OCI-LY1 (cell line): ENCODE data around the gene CTBP2.
"Not testable (repeated sequence)": the region's sequence is repeated elsewhere in the genome, so short reads cannot be mapped to it uniquely, and the experiment has no call there.

Source experiments
- H2AFZ ChIP-seq: fragments of 200-600 bp; sonication (generic), shearing (Covaris generic); 2 replicates; pipeline ENCODE4 v1.6.0; 2014; ENCODE audit warnings: antibody characterized with exemption, mild to moderate bottlenecking, low read length
- H3F3A ChIP-seq: fragments of 200-600 bp; sonication (generic), shearing (Covaris generic); 2 replicates; pipeline ENCODE4 v1.6.0; 2014; ENCODE audit warnings: mild to moderate bottlenecking, antibody characterized with exemption, low read length, moderate library complexity; ENCODE audit not compliant: insufficient read depth
- H3K27ac ChIP-seq: fragments of 200-600 bp; sonication (generic); 2 replicates; pipeline ENCODE4 v1.5.1; 2014; ENCODE audit warnings: low read length, mixed run types, mild to moderate bottlenecking, low read depth; ENCODE audit not compliant: poor library complexity, severe bottlenecking
- H3K27me3 ChIP-seq: fragments of 200-600 bp; sonication (generic); 2 replicates; pipeline ENCODE4 v1.6.0; 2014; ENCODE audit warnings: antibody characterized with exemption, mild to moderate bottlenecking, low read length, moderate library complexity; ENCODE audit not compliant: insufficient read depth
- H3K36me3 ChIP-seq: fragments of 200-600 bp; sonication (generic); 2 replicates; pipeline ENCODE4 v1.6.1; 2014; ENCODE audit warnings: mild to moderate bottlenecking, antibody characterized with exemption, low read length, moderate library complexity, mixed read lengths; ENCODE audit not compliant: insufficient read depth
- H3K4me1 ChIP-seq: fragments of 200-600 bp; sonication (generic); 2 replicates; pipeline ENCODE4 v1.5.1; 2014; ENCODE audit warnings: mild to moderate bottlenecking, low read length, moderate library complexity; ENCODE audit not compliant: insufficient read depth, severe bottlenecking
- H3K4me2 ChIP-seq: fragments of 200-600 bp; sonication (generic), shearing (Covaris generic); 2 replicates; pipeline ENCODE4 v1.6.1; 2014; ENCODE audit warnings: low read length
- H3K4me3 ChIP-seq: fragments of 200-600 bp; sonication (generic); 2 replicates; pipeline ENCODE4 v1.5.1; 2014; ENCODE audit warnings: low read length, low read depth, mild to moderate bottlenecking, mixed read lengths; ENCODE audit not compliant: poor library complexity, severe bottlenecking
- H3K79me2 ChIP-seq: fragments of 200-600 bp; shearing (Covaris generic); 2 replicates; pipeline ENCODE4 v1.6.1; 2016; ENCODE audit warnings: mixed run types, low read length, mixed read lengths; ENCODE audit not compliant: insufficient read depth
- H3K9ac ChIP-seq: fragments of 200-600 bp; sonication (generic), shearing (Covaris generic); 2 replicates; pipeline ENCODE4 v1.6.1; 2014; ENCODE audit warnings: mild to moderate bottlenecking, low read length, mixed read lengths
- H3K9me2 ChIP-seq: fragments of 200-600 bp; sonication (generic), shearing (Covaris generic); 2 replicates; pipeline ENCODE4 v1.6.1; 2014; ENCODE audit warnings: low read depth, mild to moderate bottlenecking, low read length, mixed read lengths
- H3K9me3 ChIP-seq: fragments of 200-600 bp; shearing (Covaris generic); 2 replicates; pipeline ENCODE4 v1.6.1; 2014; ENCODE audit warnings: low read length, mixed read lengths
- H4K20me1 ChIP-seq: fragments of 200-600 bp; sonication (generic), shearing (Covaris generic); 2 replicates; pipeline ENCODE4 v1.6.0; 2016; ENCODE audit warnings: mild to moderate bottlenecking, low read length; ENCODE audit not compliant: insufficient read depth
- EZH2 ChIP-seq: fragments of 200-600 bp; sonication (generic), shearing (Covaris generic); IDR thresholded peaks from 2 replicates; pipeline ENCODE4 v1.8.0; 2017; ENCODE audit warnings: borderline replicate concordance, mixed run types, mild to moderate bottlenecking, antibody characterized with exemption, low read length, moderate library complexity, mixed read lengths
- TF ChIP-seq, protein P1 (sequence below): fragments of 200-600 bp; sonication (generic), shearing (Covaris generic); IDR thresholded peaks from 2 replicates; pipeline ENCODE4 v1.5.1; 2017; ENCODE audit warnings: mild to moderate bottlenecking, antibody characterized with exemption, low read length, moderate library complexity, mixed read lengths

Gene CTBP2

DNA sequence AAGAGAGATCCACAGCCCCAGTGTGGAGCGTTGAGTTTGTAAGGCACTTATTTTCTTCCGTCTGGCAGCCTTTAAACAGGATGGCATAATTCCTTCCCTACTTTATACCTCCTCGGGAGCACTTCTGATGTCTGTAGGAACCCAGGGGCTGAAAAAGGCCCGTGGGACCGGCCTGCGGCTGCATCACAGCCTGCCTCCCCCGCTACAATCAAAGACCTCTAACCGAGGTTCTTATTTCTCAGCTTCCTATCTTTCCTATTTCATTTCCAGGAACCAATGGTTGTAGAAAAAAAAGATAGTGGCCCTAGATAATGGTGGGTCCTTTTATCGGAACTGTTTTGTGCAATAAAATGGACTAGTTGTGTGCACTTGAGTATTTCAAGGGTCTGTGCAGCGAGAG, 4.1 kb upstream of the CTBP2 start:
- no peak overlapping the region for H3K9ac ChIP-seq
- H3K9me2 ChIP-seq = no peaks in the 10 kb centered on the region
- H4K20me1 ChIP-seq = no peaks in the 10 kb centered on the region
- H3K27me3 ChIP-seq = no peaks in the 10 kb centered on the region
- TF ChIP-seq EZH2 = no peak
- TF ChIP-seq, protein P1, sequence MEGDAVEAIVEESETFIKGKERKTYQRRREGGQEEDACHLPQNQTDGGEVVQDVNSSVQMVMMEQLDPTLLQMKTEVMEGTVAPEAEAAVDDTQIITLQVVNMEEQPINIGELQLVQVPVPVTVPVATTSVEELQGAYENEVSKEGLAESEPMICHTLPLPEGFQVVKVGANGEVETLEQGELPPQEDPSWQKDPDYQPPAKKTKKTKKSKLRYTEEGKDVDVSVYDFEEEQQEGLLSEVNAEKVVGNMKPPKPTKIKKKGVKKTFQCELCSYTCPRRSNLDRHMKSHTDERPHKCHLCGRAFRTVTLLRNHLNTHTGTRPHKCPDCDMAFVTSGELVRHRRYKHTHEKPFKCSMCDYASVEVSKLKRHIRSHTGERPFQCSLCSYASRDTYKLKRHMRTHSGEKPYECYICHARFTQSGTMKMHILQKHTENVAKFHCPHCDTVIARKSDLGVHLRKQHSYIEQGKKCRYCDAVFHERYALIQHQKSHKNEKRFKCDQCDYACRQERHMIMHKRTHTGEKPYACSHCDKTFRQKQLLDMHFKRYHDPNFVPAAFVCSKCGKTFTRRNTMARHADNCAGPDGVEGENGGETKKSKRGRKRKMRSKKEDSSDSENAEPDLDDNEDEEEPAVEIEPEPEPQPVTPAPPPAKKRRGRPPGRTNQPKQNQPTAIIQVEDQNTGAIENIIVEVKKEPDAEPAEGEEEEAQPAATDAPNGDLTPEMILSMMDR = no peak
- no peak overlapping the region for H3K4me2 ChIP-seq
- no peaks in the 10 kb centered on the region for H3K4me1 ChIP-seq
- H3K4me3 ChIP-seq = no peak overlapping the region
- no peak overlapping the region for H2AFZ ChIP-seq
- no peaks in the 10 kb centered on the region for H3K9me3 ChIP-seq
- no peak overlapping the region for H3K27ac ChIP-seq
- no peaks in the 10 kb centered on the region for H3K79me2 ChIP-seq
- H3F3A ChIP-seq = no peaks in the 10 kb centered on the region
- no peaks in the 10 kb centered on the region for H3K36me3 ChIP-seq

DNA sequence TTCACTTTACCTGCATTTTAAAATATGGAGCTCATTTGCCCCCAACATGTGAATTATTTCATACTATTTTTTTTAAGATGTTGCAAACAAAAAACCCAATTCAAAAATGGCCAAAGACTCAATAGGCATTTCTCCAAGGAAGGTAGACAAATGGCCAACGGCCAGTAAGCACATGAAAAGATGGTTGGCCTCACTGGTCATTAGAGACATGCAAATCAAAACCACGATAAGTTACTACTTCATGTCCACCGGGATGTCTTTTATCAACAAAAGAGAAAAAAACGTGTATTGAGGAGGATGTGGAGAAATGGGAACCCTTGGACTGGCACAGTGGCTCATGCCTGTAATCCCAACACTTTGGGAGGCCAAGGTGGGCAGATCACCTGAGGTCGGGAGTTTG, 3.4 kb upstream of the CTBP2 start:
- Histone ChIP-seq H2AFZ (no peak overlapping the region), H3F3A (no peaks in the 10 kb centered on the region), H3K4me1 (no peaks in the 10 kb centered on the region), H3K9me3 (no peaks in the 10 kb centered on the region), H4K20me1 (no peaks in the 10 kb centered on the region), H3K4me2 (no peak overlapping the region), H3K9ac (no peak overlapping the region), H3K27ac (no peak overlapping the region), H3K27me3 (peaks cover under 1% of the 10 kb centered on the region; the same call in 1 of the 2 replicates), H3K79me2 (no peaks in the 10 kb centered on the region), H3K4me3 (no peak overlapping the region), H3K9me2 (no peaks in the 10 kb centered on the region), H3K36me3 (no peaks in the 10 kb centered on the region)
- TF ChIP-seq, protein P1 = no peak
- no peak for TF ChIP-seq EZH2

DNA sequence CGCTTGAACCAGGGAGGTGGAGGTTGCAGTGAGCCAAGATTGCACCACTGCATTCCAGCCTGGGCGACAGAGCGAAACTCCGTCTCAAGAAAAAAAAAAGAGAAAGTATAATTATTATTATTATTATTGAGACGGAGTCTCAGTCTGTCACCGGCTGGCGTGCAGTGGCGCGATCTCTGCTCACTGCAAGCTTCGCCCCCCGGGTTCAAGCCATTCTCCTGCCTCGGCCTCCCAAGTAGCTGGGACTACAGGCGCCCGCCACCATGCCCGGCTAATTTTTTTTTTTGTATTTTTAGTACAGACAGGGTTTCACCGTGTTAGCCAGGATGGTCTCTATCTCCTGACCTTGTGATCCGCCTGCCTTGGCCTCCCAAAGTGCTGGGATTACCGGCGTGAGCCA, 2.9 kb upstream of the CTBP2 start:
- H3K79me2 ChIP-seq, H3K27ac ChIP-seq, H3K36me3 ChIP-seq, H3F3A ChIP-seq, H3K4me2 ChIP-seq, H3K9me3 ChIP-seq, H3K9ac ChIP-seq, H3K4me3 ChIP-seq, H2AFZ ChIP-seq, H3K9me2 ChIP-seq, H4K20me1 ChIP-seq, H3K27me3 ChIP-seq, H3K4me1 ChIP-seq: not testable (repeated sequence)

GRCh38 chr10:125162120-125162931, 2.0 kb upstream of the CTBP2 start:
- Histone ChIP-seq H3K9me3 (no peaks in the 10 kb centered on the region), H3F3A (no peaks in the 10 kb centered on the region), H2AFZ (no peak overlapping the region), H3K27me3 (peaks cover 5% of the 10 kb centered on the region; the same call in 1 of the 2 replicates), H3K36me3 (no peaks in the 10 kb centered on the region), H3K27ac (no peak overlapping the region), H4K20me1 (no peaks in the 10 kb centered on the region), H3K4me2 (no peak overlapping the region), H3K9ac (no peak overlapping the region), H3K79me2 (no peaks in the 10 kb centered on the region), H3K9me2 (no peaks in the 10 kb centered on the region), H3K4me3 (no peak overlapping the region), H3K4me1 (no peaks in the 10 kb centered on the region)
- TF ChIP-seq, protein P1 = no peak
- no peak for TF ChIP-seq EZH2
